MM.1S (cell line): Measurements from ENCODE around the gene SCYL2.

Experiments
- EZH2 ChIP-seq: fragments of 300-600 bp; sonication (generic); optimal IDR thresholded peaks from 2 replicates; pipeline ENCODE3; 2017; ENCODE audit warnings: low read depth, mild to moderate bottlenecking, antibody characterized with exemption, low read length, mixed read lengths
- EZH2phosphoT487 ChIP-seq: fragments of 300-600 bp; sonication (generic); IDR thresholded peaks from 2 replicates; pipeline ENCODE4 v1.6.1; 2018; ENCODE audit warnings: antibody characterized with exemption, low read length
- TF ChIP-seq, protein P1 (sequence below): fragments of 300-600 bp; sonication (generic); IDR thresholded peaks from 2 replicates; pipeline ENCODE4 v1.5.1; 2016; ENCODE audit warnings: antibody characterized with exemption, low read length, mixed read lengths

DNA sequence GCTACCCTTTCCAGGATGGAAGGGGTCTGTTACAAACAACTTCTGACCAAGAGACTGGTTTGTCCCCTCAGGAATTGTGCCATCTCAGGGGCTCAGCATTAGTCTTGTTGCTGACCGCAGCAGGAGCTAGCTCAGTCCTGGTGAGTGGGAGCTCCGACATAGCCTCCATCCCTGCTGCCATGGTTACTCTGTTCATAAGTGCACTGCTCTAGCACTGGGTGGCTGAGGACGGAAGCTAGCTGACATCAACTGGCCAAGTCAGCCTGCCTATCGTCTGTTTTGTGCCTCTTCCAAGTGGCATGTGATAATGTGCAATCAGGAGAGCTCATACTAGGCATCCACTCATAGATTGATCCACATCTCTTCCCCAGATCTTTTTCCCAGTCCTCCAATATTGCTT lies 97.3 kb downstream of the SCYL2 start:
- TF ChIP-seq, protein P1, sequence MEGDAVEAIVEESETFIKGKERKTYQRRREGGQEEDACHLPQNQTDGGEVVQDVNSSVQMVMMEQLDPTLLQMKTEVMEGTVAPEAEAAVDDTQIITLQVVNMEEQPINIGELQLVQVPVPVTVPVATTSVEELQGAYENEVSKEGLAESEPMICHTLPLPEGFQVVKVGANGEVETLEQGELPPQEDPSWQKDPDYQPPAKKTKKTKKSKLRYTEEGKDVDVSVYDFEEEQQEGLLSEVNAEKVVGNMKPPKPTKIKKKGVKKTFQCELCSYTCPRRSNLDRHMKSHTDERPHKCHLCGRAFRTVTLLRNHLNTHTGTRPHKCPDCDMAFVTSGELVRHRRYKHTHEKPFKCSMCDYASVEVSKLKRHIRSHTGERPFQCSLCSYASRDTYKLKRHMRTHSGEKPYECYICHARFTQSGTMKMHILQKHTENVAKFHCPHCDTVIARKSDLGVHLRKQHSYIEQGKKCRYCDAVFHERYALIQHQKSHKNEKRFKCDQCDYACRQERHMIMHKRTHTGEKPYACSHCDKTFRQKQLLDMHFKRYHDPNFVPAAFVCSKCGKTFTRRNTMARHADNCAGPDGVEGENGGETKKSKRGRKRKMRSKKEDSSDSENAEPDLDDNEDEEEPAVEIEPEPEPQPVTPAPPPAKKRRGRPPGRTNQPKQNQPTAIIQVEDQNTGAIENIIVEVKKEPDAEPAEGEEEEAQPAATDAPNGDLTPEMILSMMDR, result no peak
- no peak for TF ChIP-seq EZH2
- TF ChIP-seq EZH2phosphoT487, result no peak
